Type B pancreatic cell (in vitro differentiated cells): ENCODE results near the gene CD86. TPM values are rescaled to one million over a fixed set of nuclear protein-coding genes. Genes with fewer than 3 reads are reported as not detected.
"Not testable (repeated sequence)": the region's sequence is repeated elsewhere in the genome, so short reads cannot be mapped to it uniquely, and the experiment has no call there.

Experiments used
- DNase-seq: peaks from one replicate; pipeline ENCODE4 v3.0.0; 2021; ENCODE audit warnings: mixed read lengths; ENCODE audit not compliant: unreplicated experiment; ENCODE audit errors: extremely low spot score
- H3K27ac Mint-ChIP-seq: 2 replicates; pipeline ENCODE4 v1.8.0; 2021; ENCODE audit warnings: mild to moderate bottlenecking, mixed read lengths
- H3K27me3 Mint-ChIP-seq: 2 replicates; pipeline ENCODE4 v1.8.0; 2021; ENCODE audit warnings: mixed read lengths
- H3K36me3 Mint-ChIP-seq: 2 replicates; pipeline ENCODE4 v1.8.0; 2021; ENCODE audit warnings: mixed read lengths
- H3K4me1 Mint-ChIP-seq: one replicate; pipeline ENCODE4 v1.8.0; 2021; ENCODE audit warnings: mixed read lengths; ENCODE audit not compliant: unreplicated experiment
- H3K4me3 Mint-ChIP-seq: 2 replicates; pipeline ENCODE4 v1.8.0; 2021; ENCODE audit warnings: mild to moderate bottlenecking, mixed read lengths
- H3K9me3 Mint-ChIP-seq: 2 replicates; pipeline ENCODE4 v1.8.0; 2021; ENCODE audit warnings: mixed read lengths
- CTCF ChIP-seq: fragments of 200-600 bp; sonication (generic); conservative IDR thresholded peaks from 2 replicates; pipeline ENCODE4 v1.5.0; 2021; ENCODE audit warnings: antibody characterized with exemption, mild to moderate bottlenecking
- total RNA-seq: library from RNA; stranded (reverse); gene quantifications from 2 replicates; pipeline ENCODE4 v1.2.1, GENCODE V29; 2021; ENCODE audit warnings: low replicate concordance

Gene CD86
- total RNA-seq, 1 donor from 2014 or later, result not detected

- no peaks in the 10 kb centered on the region for H3K4me1 Mint-ChIP-seq
- no peaks in the 10 kb centered on the region for H3K27me3 Mint-ChIP-seq
- no peaks in the 10 kb centered on the region for H3K9me3 Mint-ChIP-seq
- no peak overlapping the region for H3K4me3 Mint-ChIP-seq
- no peak overlapping the region for H3K27ac Mint-ChIP-seq
- no peak for TF ChIP-seq CTCF
- no peak for DNase-seq
- no peaks in the 10 kb centered on the region for H3K36me3 Mint-ChIP-seq
Measured at GRCh38 chr3:122146466-122146865, 91.3 kb downstream of the CD86 start.

- no peak for TF ChIP-seq CTCF
- H3K27me3 Mint-ChIP-seq, result no peaks in the 10 kb centered on the region
- no peak overlapping the region for H3K4me3 Mint-ChIP-seq
- no peak overlapping the region for H3K27ac Mint-ChIP-seq
- no peaks in the 10 kb centered on the region for H3K4me1 Mint-ChIP-seq
- no peaks in the 10 kb centered on the region for H3K9me3 Mint-ChIP-seq
- no peaks in the 10 kb centered on the region for H3K36me3 Mint-ChIP-seq
- DNase-seq, result no peak
Measured at GRCh38 chr3:122148941-122149627, 93.9 kb downstream of the CD86 start.

- no peaks in the 10 kb centered on the region for H3K4me1 Mint-ChIP-seq
- TF ChIP-seq CTCF, result no peak
- no peaks in the 10 kb centered on the region for H3K36me3 Mint-ChIP-seq
- no peak overlapping the region for H3K4me3 Mint-ChIP-seq
- no peaks in the 10 kb centered on the region for H3K27me3 Mint-ChIP-seq
- no peak for DNase-seq
- no peak overlapping the region for H3K27ac Mint-ChIP-seq
- H3K9me3 Mint-ChIP-seq, result peaks cover 14% of the 10 kb centered on the region
Measured at GRCh38 chr3:122151480-122151879, 96.3 kb downstream of the CD86 start.

- H3K27me3 Mint-ChIP-seq, H3K4me3 Mint-ChIP-seq, DNase-seq, H3K9me3 Mint-ChIP-seq, H3K36me3 Mint-ChIP-seq, H3K4me1 Mint-ChIP-seq, H3K27ac Mint-ChIP-seq: not testable (repeated sequence)
Measured at GRCh38 chr3:122164983-122165382, 109.8 kb downstream of the CD86 start.

GRCh38 chr3:122167630-122168029 lies 112.5 kb downstream of the CD86 start:
- no peaks in the 10 kb centered on the region for H3K9me3 Mint-ChIP-seq
- no peaks in the 10 kb centered on the region for H3K4me1 Mint-ChIP-seq
- H3K4me3 Mint-ChIP-seq, result no peak overlapping the region
- no peaks in the 10 kb centered on the region for H3K36me3 Mint-ChIP-seq
- no peak for DNase-seq
- H3K27ac Mint-ChIP-seq, result no peak overlapping the region
- H3K27me3 Mint-ChIP-seq, result no peaks in the 10 kb centered on the region
- TF ChIP-seq CTCF, result no peak

GRCh38 chr3:122168044-122168443 lies 112.9 kb downstream of the CD86 start:
- Mint-ChIP-seq H3K27me3 (no peaks in the 10 kb centered on the region), H3K9me3 (no peaks in the 10 kb centered on the region), H3K4me1 (no peaks in the 10 kb centered on the region), H3K27ac (no peak overlapping the region), H3K36me3 (no peaks in the 10 kb centered on the region), H3K4me3 (no peak overlapping the region)
- no peak for TF ChIP-seq CTCF
- DNase-seq, result no peak
